ENCODE measurements around the gene SPPL3. TPM values are rescaled to one million over a fixed set of nuclear protein-coding genes. Genes with fewer than 3 reads are reported as not detected.
A peak's percentile ranks its signal among the peaks of the same experiment; 100 is the strongest.

The SPPL3 gene
- total and polyA plus RNA-seq, 4 donors: 7.4 to 12.6 (median 8.7) TPM

- TF ChIP-seq CTCF (IDR thresholded peaks at IDR 0.05; ENCODE audit: low read depth, low read length, missing input control) (no peak), GABPA (IDR thresholded peaks at IDR 0.05 in 1 of 2, conservative IDR thresholded peaks at IDR 0.05 in 1 of 2) (no peak), HNF4G (IDR thresholded peaks at IDR 0.05) (no peak), HNF4A (conservative IDR thresholded peaks at IDR 0.05) (no peak)
Observed at GRCh38 chr12:120751389-120751788, 152.8 kb downstream of the SPPL3 start (continued).

GRCh38 chr12:120750806-120751205 lies 153.4 kb downstream of the SPPL3 start:
- Histone ChIP-seq H3K4me1 (ENCODE audit: control insufficient read depth in 4 of 4, insufficient read depth in 4 of 4, low read length in 3 of 4) (peaks cover 0 to 2% (median 0%) of the 10 kb centered on the region in 4 donors), H3K27me3 (ENCODE audit: control insufficient read depth in 4 of 4, insufficient read depth in 4 of 4, low read length in 3 of 4) (no peaks in the 10 kb centered on the region), H3K9me3 (ENCODE audit: control insufficient read depth in 4 of 4, low read length in 3 of 4) (peaks cover 0 to 1% (median 0%) of the 10 kb centered on the region in 4 donors), H3K36me3 (ENCODE audit: control insufficient read depth in 4 of 4, insufficient read depth in 3 of 4, low read depth in 1 of 4, low read length in 3 of 4) (no peaks in the 10 kb centered on the region), H3K4me3 (ENCODE audit: low read depth in 1 of 3, low read length in 3 of 3) (no peak overlapping the region), H3K9ac (ENCODE audit: low read depth in 1 of 2, low read length in 2 of 2) (no peak overlapping the region), H3K27ac (ENCODE audit: low read depth in 1 of 2, low read length in 2 of 2) (no peak overlapping the region)
- TF ChIP-seq ZBTB33 (IDR thresholded peaks at IDR 0.05) (no peak), JUND (IDR thresholded peaks at IDR 0.05) (no peak), EGR1 (IDR thresholded peaks at IDR 0.05; ENCODE audit: low read depth in 2 of 2) (no peak), CTCF (IDR thresholded peaks at IDR 0.05; ENCODE audit: low read depth, low read length, missing input control) (no peak)
- WGBS: 95% methylated on average over 5 of the region's 5 CpGs
- DNase-seq (ENCODE audit: low spot score): no peak

- H3K4me3 ChIP-seq (ENCODE audit: low read depth in 1 of 3, low read length in 3 of 3): no peak overlapping the region
- WGBS: 80% methylated on average over 5 of the region's 5 CpGs
- peaks cover 0 to 2% (median 0%) of the 10 kb centered on the region in 4 donors for H3K4me1 ChIP-seq (ENCODE audit: control insufficient read depth in 4 of 4, insufficient read depth in 4 of 4, low read length in 3 of 4)
- H3K9ac ChIP-seq (ENCODE audit: low read depth in 1 of 2, low read length in 2 of 2): no peak overlapping the region
- H3K27me3 ChIP-seq (ENCODE audit: control insufficient read depth in 4 of 4, insufficient read depth in 4 of 4, low read length in 3 of 4): no peaks in the 10 kb centered on the region
- no peak overlapping the region for H3K27ac ChIP-seq (ENCODE audit: low read depth in 1 of 2, low read length in 2 of 2)
- no peaks in the 10 kb centered on the region for H3K36me3 ChIP-seq (ENCODE audit: control insufficient read depth in 4 of 4, insufficient read depth in 3 of 4, low read depth in 1 of 4, low read length in 3 of 4)
- H3K9me3 ChIP-seq (ENCODE audit: control insufficient read depth in 4 of 4, low read length in 3 of 4): no peaks in the 10 kb centered on the region
- DNase-seq (ENCODE audit: low spot score): no peak
- TF ChIP-seq RXRA (IDR thresholded peaks at IDR 0.05): no peak
- peak in 1 of 2 donors; percentile 7 for TF ChIP-seq RAD21 (IDR thresholded peaks at IDR 0.05)
Observed at GRCh38 chr12:120749256-120749655, 154.9 kb downstream of the SPPL3 start.

- Histone ChIP-seq H3K27ac (ENCODE audit: low read depth in 1 of 2, low read length in 2 of 2) (no peak overlapping the region), H3K27me3 (ENCODE audit: control insufficient read depth in 4 of 4, insufficient read depth in 4 of 4, low read length in 3 of 4) (no peaks in the 10 kb centered on the region), H3K4me1 (ENCODE audit: control insufficient read depth in 4 of 4, insufficient read depth in 4 of 4, low read length in 3 of 4) (peaks cover 0 to 2% (median 0%) of the 10 kb centered on the region in 4 donors), H3K36me3 (ENCODE audit: control insufficient read depth in 4 of 4, insufficient read depth in 3 of 4, low read depth in 1 of 4, low read length in 3 of 4) (no peaks in the 10 kb centered on the region), H3K9ac (ENCODE audit: low read depth in 1 of 2, low read length in 2 of 2) (no peak overlapping the region), H3K4me3 (ENCODE audit: low read depth in 1 of 3, low read length in 3 of 3) (no peak overlapping the region), H3K9me3 (ENCODE audit: control insufficient read depth in 4 of 4, low read length in 3 of 4) (no peaks in the 10 kb centered on the region)
- no peak for DNase-seq (ENCODE audit: low spot score)
- WGBS: 59% methylated on average over 7 of the region's 7 CpGs
- TF ChIP-seq FOXA2 (IDR thresholded peaks at IDR 0.05) (no peak), HNF4A (conservative IDR thresholded peaks at IDR 0.05) (peak in 1 of 2 donors; percentile 4)
Observed at GRCh38 chr12:120748242-120748641, 155.9 kb downstream of the SPPL3 start.

Measured in liver (tissue), 9 donors.